Endothelial cell of umbilical vein (primary cell): ENCODE measurements around the gene WDR27. TPM values are rescaled to one million over a fixed set of nuclear protein-coding genes. Genes with fewer than 3 reads are reported as not detected.

Experiments used
- BruUV-seq: library from RNA; stranded (reverse); fragments of 400-500 nt; replicated peaks from 2 replicates; lab custom pipeline; 2021; lab: Mats Ljungman, UMichigan
- CTCF ChIA-PET: fragments of 300-600, 350-600 bp; sonication (Branson Sonifier 250); formaldehyde crosslinking; loops from one replicate; lab custom pipeline; 2021; ENCODE audit warnings: antibody characterized with exemption, inconsistent platforms; lab: Charles Lee
- POLR2A ChIA-PET: fragments of 300-600, 350-600 bp; sonication (Branson Sonifier 250); formaldehyde crosslinking; loops from one replicate; lab custom pipeline; 2021; ENCODE audit warnings: antibody characterized with exemption, inconsistent platforms; lab: Charles Lee
- DNase-seq: peaks from one replicate; pipeline ENCODE4 v3.0.0-alpha.2; 2011; ENCODE audit warnings: low read depth, low spot score
- FAIRE-seq: peaks from 2 replicates; lab custom pipeline; 2011; peaks lifted over from hg19 to GRCh38; lab: Jason Lieb, UNC
- H2AFZ ChIP-seq: 2 replicates; pipeline ENCODE4 v1.6.0; 2012; ENCODE audit warnings: low read depth, low read length, control low read depth, inconsistent platforms
- H3K27ac ChIP-seq: 2 replicates; pipeline ENCODE4 v1.5.1; 2011; ENCODE audit warnings: low read depth, mild to moderate bottlenecking, control low read depth, low read length, moderate library complexity; ENCODE audit not compliant: insufficient read depth
- H3K27me3 ChIP-seq, 2 experiments: 2 replicates each; pipeline versions ENCODE4 v1.6.0 to v1.6.1; 2011; ENCODE audit warnings: low read length in 2 of 2, mixed read lengths in 1 of 2; ENCODE audit not compliant: control insufficient read depth in 2 of 2, insufficient read depth in 2 of 2
- H3K36me3 ChIP-seq, 2 experiments: 2 replicates in 1 of 2; 3 replicates in 1 of 2; pipeline ENCODE4 v1.5.1; 2011; ENCODE audit warnings: low read length in 2 of 2, mild to moderate bottlenecking in 1 of 2, moderate library complexity in 1 of 2; ENCODE audit not compliant: control insufficient read depth in 2 of 2, insufficient read depth in 2 of 2; ENCODE audit errors: extremely low read depth in 1 of 2
- H3K4me1 ChIP-seq: 3 replicates; pipeline ENCODE4 v1.5.1; 2011; ENCODE audit warnings: mild to moderate bottlenecking, low read length; ENCODE audit not compliant: control insufficient read depth, insufficient read depth; ENCODE audit errors: extremely low read depth
- H3K4me2 ChIP-seq: 2 replicates; pipeline ENCODE4 v1.6.1; 2011; ENCODE audit warnings: low read length, control low read depth, mixed read lengths; ENCODE audit not compliant: insufficient read depth
- H3K4me3 ChIP-seq, 3 experiments: fragments of 200-600 bp in 1 of 3; sonication (generic), shearing (Covaris generic) in 1 of 3; replicated peaks in 1 of 3; 2 replicates each; pipeline ENCODE4 v1.5.1; 2011 to 2016; ENCODE audit warnings: control low read depth in 3 of 3, low read length in 3 of 3, mild to moderate bottlenecking in 2 of 3, inconsistent platforms in 1 of 3, low read depth in 1 of 3, moderate library complexity in 1 of 3; ENCODE audit not compliant: insufficient read depth in 1 of 3
- H3K79me2 ChIP-seq: 2 replicates; pipeline ENCODE4 v1.6.0; 2012; ENCODE audit warnings: low read length, inconsistent platforms; ENCODE audit not compliant: control insufficient read depth, insufficient read depth
- H3K9ac ChIP-seq: replicated peaks from 2 replicates; pipeline ENCODE3; 2011; ENCODE audit warnings: low read length, control low read depth; ENCODE audit not compliant: insufficient read depth; ENCODE audit errors: extremely low read depth
- H3K9me1 ChIP-seq: replicated peaks from 3 replicates; pipeline ENCODE4 v1.6.0; 2011; ENCODE audit warnings: mild to moderate bottlenecking, low read length; ENCODE audit not compliant: control insufficient read depth, insufficient read depth; ENCODE audit errors: extremely low read depth
- H3K9me3 ChIP-seq: replicated peaks from 2 replicates; pipeline ENCODE4 v1.5.1; 2012; ENCODE audit warnings: low read length, inconsistent platforms; ENCODE audit not compliant: control insufficient read depth, insufficient read depth
- H4K20me1 ChIP-seq: replicated peaks from 2 replicates; pipeline ENCODE3; 2011; ENCODE audit warnings: mild to moderate bottlenecking, low read length; ENCODE audit not compliant: control insufficient read depth, insufficient read depth; ENCODE audit errors: extremely low read depth
- CTCF ChIP-seq, 2 donors: IDR thresholded peaks; 1 replicate in 1 of 2; 2 replicates in 1 of 2; pipeline ENCODE4 v1.5.1; 2011; ENCODE audit warnings: low read length in 2 of 2, mild to moderate bottlenecking in 2 of 2, moderate library complexity in 2 of 2, control low read depth in 1 of 2, inconsistent platforms in 1 of 2, low read depth in 1 of 2; ENCODE audit not compliant: insufficient read depth in 1 of 2; ENCODE audit errors: extremely low read depth in 1 of 2
- EZH2 ChIP-seq: IDR thresholded peaks from 2 replicates; pipeline ENCODE4 v1.6.1; 2012; ENCODE audit warnings: borderline replicate concordance, low read depth, mild to moderate bottlenecking, moderate library complexity, low read length, inconsistent platforms; ENCODE audit not compliant: severe bottlenecking
- FOS ChIP-seq: IDR thresholded peaks from 2 replicates; pipeline ENCODE4 v1.6.1; 2011; ENCODE audit warnings: mild to moderate bottlenecking, low read length, moderate library complexity, borderline replicate concordance; ENCODE audit not compliant: insufficient read depth
- GATA2 ChIP-seq: IDR thresholded peaks from 2 replicates; pipeline ENCODE4 v1.7.0; 2011; ENCODE audit warnings: low read depth, mild to moderate bottlenecking, moderate library complexity, mixed read lengths, low read length; ENCODE audit not compliant: insufficient read length, insufficient read depth
- JUN ChIP-seq: IDR thresholded peaks from 2 replicates; pipeline ENCODE4 v1.6.1; 2011; ENCODE audit warnings: borderline replicate concordance, low read depth; ENCODE audit not compliant: insufficient read length, insufficient read depth
- MAX ChIP-seq: IDR thresholded peaks from 2 replicates; pipeline ENCODE4 v1.6.1; 2011; ENCODE audit not compliant: insufficient read depth, insufficient read length
- MYC ChIP-seq: IDR thresholded peaks from one replicate; pipeline ENCODE4 v1.6.1; 2011; ENCODE audit warnings: mild to moderate bottlenecking, low read depth, low read length
- POLR2A ChIP-seq: IDR thresholded peaks from 2 replicates; pipeline ENCODE4 v1.6.1; 2012; ENCODE audit warnings: low read depth, mild to moderate bottlenecking, control low read depth, low read length
- POLR2AphosphoS5 ChIP-seq: IDR thresholded peaks from 2 replicates; pipeline ENCODE4 v1.6.1; 2012; ENCODE audit warnings: low read depth, mild to moderate bottlenecking, control low read depth, low read length, moderate library complexity; ENCODE audit not compliant: insufficient read depth
- dilution Hi-C: fragments of 300-500 bp; cut with MboI; formaldehyde crosslinking; loops from one replicate; pipeline ENCODE4 v1.15.0; 2019; ENCODE audit warnings: low sequenced_read_pairs; ENCODE audit not compliant: extremely low pct_ligation_motif_present
- intact Hi-C: fragments of 100-400 bp; cut with micrococcal nuclease; formaldehyde crosslinking; loops from one replicate; pipeline ENCODE4 v1.10.0; 2022
- polyA plus RNA-seq, 4 experiments: library from polyadenylated mRNA; depleted of rRNA in 3 of 4; stranded (reverse) in 3 of 4; unstranded in 1 of 4; fragments of >200 nt; gene quantifications; 2 replicates each; pipeline versions ENCODE4 v1.2.1 to v1.2.3, GENCODE V29; 2011 to 2012; ENCODE audit warnings: missing spikeins in 1 of 4
- total RNA-seq: library from RNA; stranded (reverse); gene quantifications from 2 replicates; pipeline ENCODE4 v1.2.3, GENCODE V29; 2021

WDR27 gene
- total and polyA plus RNA-seq, 2 donors (not counting 3 experiments of a cell fraction or from before 2014, with no cell fraction given), result 60.1 to 69.7 TPM

GRCh38 chr6:169591616-169592015 is 110.2 kb downstream of the WDR27 start:
- BruUV-seq, result no TSS peak
- no peak for FAIRE-seq
- ChIA-PET CTCF (no interaction called here), POLR2A (no interaction called here)
- Histone ChIP-seq H4K20me1 (no peaks in the 10 kb centered on the region), H3K9ac (no peak overlapping the region), H3K27me3 (no peaks in the 10 kb centered on the region), H3K79me2 (no peaks in the 10 kb centered on the region), H3K27ac (no peak overlapping the region), H3K4me1 (peaks cover 9% of the 10 kb centered on the region), H3K9me3 (no peaks in the 10 kb centered on the region), H3K36me3 (no peaks in the 10 kb centered on the region), H2AFZ (no peak overlapping the region), H3K4me2 (no peak overlapping the region), H3K9me1 (no peaks in the 10 kb centered on the region), H3K4me3 (no peak overlapping the region)
- intact Hi-C loops, result no loop called here
- TF ChIP-seq EZH2 (no peak), CTCF (IDR thresholded peaks at IDR 0.05; ENCODE audit: extremely low read depth in 1 of 2, insufficient read depth in 1 of 2, low read depth in 1 of 2, low read length in 2 of 2) (no peak), MYC (no peak), POLR2A (no peak), MAX (no peak), JUN (no peak), POLR2AphosphoS5 (no peak), GATA2 (no peak), FOS (no peak)
- dilution Hi-C loops, result no loop called here
- no peak for DNase-seq
